Measurements from ENCODE around the gene WDR72. TPM values are rescaled to one million over a fixed set of nuclear protein-coding genes. Genes with fewer than 3 reads are reported as not detected.
"Not testable (repeated sequence)": the region's sequence is repeated elsewhere in the genome, so short reads cannot be mapped to it uniquely, and the experiment has no call there.

The WDR72 gene
- not detected in 2 replicates for total RNA-seq

DNA sequence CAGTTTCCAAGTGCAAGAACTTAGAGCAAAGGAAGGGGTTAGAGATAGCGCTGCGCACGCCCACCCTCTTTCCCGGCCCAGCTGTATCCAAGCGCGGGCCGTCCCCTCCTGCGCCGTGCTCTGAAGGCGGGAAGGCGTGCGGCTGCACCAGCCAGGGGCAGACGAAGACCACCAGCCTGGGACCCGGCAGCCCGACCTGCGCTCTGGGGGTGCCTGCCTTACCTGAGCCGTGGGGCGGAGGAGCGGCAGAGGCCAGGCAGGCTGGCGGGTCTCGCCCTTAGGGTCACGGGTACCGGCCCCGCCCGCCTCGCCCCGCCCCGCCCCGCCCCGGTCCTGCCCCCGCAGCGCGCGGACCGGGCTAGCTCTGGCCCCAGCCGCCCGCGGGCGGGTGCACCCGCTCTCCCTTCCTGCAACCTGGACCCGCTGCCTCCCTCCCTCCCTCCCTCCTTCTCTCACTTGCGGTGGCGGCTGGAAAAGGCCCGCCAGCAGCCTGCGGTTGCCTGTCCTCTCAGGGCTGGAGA, at the start of gene WDR72:
TSS of gene WDR72 (minus strand) at position 253 of the 521 bp plus-strand sequence. CDS start 26,514 bp downstream, outside the sequence.
- intact Hi-C loops (cut with micrococcal nuclease): no loop called here
- Mint-ChIP-seq H3K9me3 (no peaks in the 10 kb centered on the region), H3K36me3 (ENCODE audit: low read depth) (no peaks in the 10 kb centered on the region), H3K27me3 (ENCODE audit: insufficient read depth) (peaks cover 19% of the 10 kb centered on the region), H3K4me3 (no peak within 1 kb of the TSS), H3K27ac (no peak within 1 kb of the TSS), H3K4me1 (ENCODE audit: low read depth) (no peaks in the 10 kb centered on the region)
- no peak for DNase-seq (ENCODE audit: low spot score)

DNA sequence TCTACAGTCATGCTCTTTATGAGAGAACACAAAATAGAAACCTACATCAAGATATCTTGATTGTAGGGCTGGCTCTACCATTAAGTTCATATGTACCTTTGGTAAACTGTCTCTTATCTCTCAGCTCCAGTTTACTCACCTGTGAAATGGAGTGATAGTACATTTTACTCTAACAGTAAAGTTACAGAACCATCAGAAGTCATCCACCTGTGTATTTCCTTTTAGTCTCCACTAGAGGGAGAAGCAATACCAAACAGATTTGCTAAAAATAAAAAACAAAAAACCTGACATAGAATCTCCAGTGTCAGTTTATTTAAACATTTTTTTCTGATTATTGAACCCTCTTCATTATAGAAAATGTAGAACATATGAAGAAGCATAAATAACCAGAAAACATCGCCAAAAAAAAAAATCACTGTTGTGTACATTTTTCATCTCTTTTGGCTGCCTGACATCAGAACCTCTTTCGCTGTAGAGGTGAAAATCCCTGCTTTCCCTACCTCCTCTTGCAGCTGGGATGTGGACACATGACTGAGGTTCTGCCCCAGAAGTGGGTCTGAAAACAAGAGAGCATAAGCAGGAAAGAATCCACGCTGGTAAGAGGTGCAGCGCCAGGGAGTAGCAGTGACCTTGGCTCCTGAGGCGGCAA, 48.7 kb upstream of the WDR72 start:
- DNase-seq (ENCODE audit: low spot score): no peak
- Mint-ChIP-seq H3K4me3 (no peak overlapping the region), H3K27ac (no peak overlapping the region), H3K9me3 (no peaks in the 10 kb centered on the region), H3K36me3 (ENCODE audit: low read depth) (no peaks in the 10 kb centered on the region), H3K27me3 (ENCODE audit: insufficient read depth) (peaks cover 2% of the 10 kb centered on the region), H3K4me1 (ENCODE audit: low read depth) (no peaks in the 10 kb centered on the region)
- intact Hi-C loops (cut with micrococcal nuclease): no loop called here

DNA sequence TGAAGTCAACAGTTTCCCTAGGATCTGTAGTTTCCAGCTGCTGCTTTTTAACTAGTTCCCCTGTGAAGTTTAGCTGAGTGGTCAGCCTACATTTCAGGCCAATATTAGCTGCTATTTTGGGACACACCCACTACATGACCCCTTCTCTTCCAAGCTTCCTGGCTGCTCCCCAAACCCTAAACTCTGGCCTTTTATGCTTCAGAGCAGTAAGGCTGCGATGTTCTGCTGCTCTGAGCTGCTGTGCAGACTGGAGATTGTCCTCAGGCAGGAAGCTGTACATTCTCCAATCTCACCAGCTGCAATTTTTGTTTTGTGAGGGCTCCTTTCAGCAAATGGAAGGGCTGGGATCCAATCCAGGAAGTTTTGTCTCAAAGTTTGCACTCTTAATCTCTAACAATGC, 48.0 kb upstream of the WDR72 start:
- Mint-ChIP-seq H3K4me3 (no peak overlapping the region), H3K4me1 (ENCODE audit: low read depth) (no peaks in the 10 kb centered on the region), H3K27me3 (ENCODE audit: insufficient read depth) (peaks cover 2% of the 10 kb centered on the region), H3K27ac (no peak overlapping the region), H3K36me3 (ENCODE audit: low read depth) (no peaks in the 10 kb centered on the region), H3K9me3 (no peaks in the 10 kb centered on the region)
- no peak for DNase-seq (ENCODE audit: low spot score)
- intact Hi-C loops (cut with micrococcal nuclease): no loop called here

- Mint-ChIP-seq H3K4me3 (no peak overlapping the region), H3K9me3 (no peaks in the 10 kb centered on the region), H3K27ac (no peak overlapping the region), H3K36me3 (ENCODE audit: low read depth) (no peaks in the 10 kb centered on the region), H3K4me1 (ENCODE audit: low read depth) (no peaks in the 10 kb centered on the region), H3K27me3 (ENCODE audit: insufficient read depth) (peaks cover 2% of the 10 kb centered on the region)
- no peak for DNase-seq (ENCODE audit: low spot score)
- intact Hi-C loops (cut with micrococcal nuclease): no loop called here
Observed at GRCh38 chr15:53802672-53803071, 43.2 kb upstream of the WDR72 start.

GRCh38 chr15:53791581-53791980, 32.1 kb upstream of the WDR72 start:
- Mint-ChIP-seq H3K27ac (no peak overlapping the region), H3K9me3 (no peaks in the 10 kb centered on the region)
- intact Hi-C loops (cut with micrococcal nuclease): no loop called here

GRCh38 chr15:53789654-53790375, 30.4 kb upstream of the WDR72 start:
- H3K4me1 Mint-ChIP-seq (ENCODE audit: low read depth): no peaks in the 10 kb centered on the region
- H3K27ac Mint-ChIP-seq: no peak overlapping the region
- no peaks in the 10 kb centered on the region for H3K9me3 Mint-ChIP-seq

More at GRCh38 chr15:53791581-53791980, 32.1 kb upstream of the WDR72 start:
- DNase-seq (ENCODE audit: low spot score): no peak
- Mint-ChIP-seq H3K36me3 (ENCODE audit: low read depth) (no peaks in the 10 kb centered on the region), H3K4me1 (ENCODE audit: low read depth) (no peaks in the 10 kb centered on the region), H3K4me3 (no peak overlapping the region), H3K27me3 (ENCODE audit: insufficient read depth) (no peaks in the 10 kb centered on the region)

GRCh38 chr15:53786401-53786800, 26.9 kb upstream of the WDR72 start:
- peaks cover 7% of the 10 kb centered on the region for H3K9me3 Mint-ChIP-seq
- no peak for DNase-seq (ENCODE audit: low spot score)
- H3K27me3 Mint-ChIP-seq (ENCODE audit: insufficient read depth): no peaks in the 10 kb centered on the region
- H3K27ac Mint-ChIP-seq: no peak overlapping the region
- intact Hi-C loops (cut with micrococcal nuclease): no loop called here
- H3K4me3 Mint-ChIP-seq: no peak overlapping the region
- H3K4me1 Mint-ChIP-seq (ENCODE audit: low read depth): no peaks in the 10 kb centered on the region
- no peaks in the 10 kb centered on the region for H3K36me3 Mint-ChIP-seq (ENCODE audit: low read depth)

More at GRCh38 chr15:53789654-53790375, 30.4 kb upstream of the WDR72 start:
- DNase-seq (ENCODE audit: low spot score): no peak
- no peaks in the 10 kb centered on the region for H3K27me3 Mint-ChIP-seq (ENCODE audit: insufficient read depth)
- intact Hi-C loops (cut with micrococcal nuclease): no loop called here
- no peaks in the 10 kb centered on the region for H3K36me3 Mint-ChIP-seq (ENCODE audit: low read depth)
- H3K4me3 Mint-ChIP-seq: no peak overlapping the region

DNA sequence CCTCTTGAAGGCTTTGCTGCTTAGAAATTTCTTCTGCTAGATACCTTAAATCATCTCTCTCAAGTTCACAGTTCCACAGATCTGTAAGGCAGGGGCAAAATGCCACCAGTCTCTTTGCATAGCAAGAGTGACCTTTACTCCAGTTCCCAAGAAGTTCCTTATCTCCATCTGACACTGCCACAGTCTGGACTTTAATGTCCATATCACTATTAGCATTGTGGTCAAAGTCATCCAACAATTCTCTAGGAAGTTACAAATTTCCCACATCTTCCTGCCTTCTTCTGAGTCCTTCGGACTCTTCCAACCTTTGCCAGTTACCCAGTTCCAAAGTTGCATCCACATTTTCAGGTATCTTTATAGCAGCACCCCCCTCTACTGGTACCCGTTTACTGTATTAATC, 25.8 kb upstream of the WDR72 start:
- H3K27ac Mint-ChIP-seq; H3K4me3 Mint-ChIP-seq; H3K36me3 Mint-ChIP-seq (ENCODE audit: low read depth); H3K4me1 Mint-ChIP-seq (ENCODE audit: low read depth); DNase-seq (ENCODE audit: low spot score); intact Hi-C loops (cut with micrococcal nuclease); H3K27me3 Mint-ChIP-seq (ENCODE audit: insufficient read depth): not testable (repeated sequence)
- peaks cover 14% of the 10 kb centered on the region for H3K9me3 Mint-ChIP-seq

DNA sequence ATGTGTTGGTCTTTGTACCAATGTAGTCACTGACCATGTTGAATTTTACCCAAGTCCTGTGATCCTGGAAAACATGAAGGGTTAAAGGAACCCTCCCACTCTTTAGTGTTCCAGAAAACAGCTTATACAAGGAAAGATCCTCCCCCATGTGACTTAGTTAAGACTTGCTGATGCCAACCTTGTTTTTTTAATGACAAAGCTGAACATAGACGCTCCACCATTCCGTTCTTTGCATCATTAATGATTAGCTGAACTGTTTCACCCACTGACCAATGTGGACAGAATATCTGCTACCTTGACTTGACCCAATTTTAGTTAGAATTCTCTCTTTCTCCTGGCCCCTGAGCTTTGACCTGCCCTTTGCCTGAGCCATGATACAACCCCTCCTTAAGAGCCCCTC, 3.5 kb upstream of the WDR72 start:
- no peaks in the 10 kb centered on the region for H3K36me3 Mint-ChIP-seq (ENCODE audit: low read depth)
- peaks cover 15% of the 10 kb centered on the region for H3K27me3 Mint-ChIP-seq (ENCODE audit: insufficient read depth)
- intact Hi-C loops (cut with micrococcal nuclease): no loop called here
- DNase-seq (ENCODE audit: low spot score): no peak
- no peak overlapping the region for H3K27ac Mint-ChIP-seq
- no peaks in the 10 kb centered on the region for H3K4me1 Mint-ChIP-seq (ENCODE audit: low read depth)
- no peak overlapping the region for H3K4me3 Mint-ChIP-seq
- no peaks in the 10 kb centered on the region for H3K9me3 Mint-ChIP-seq

GRCh38 chr15:53758412-53758811, 1.1 kb downstream of the WDR72 start:
- no peak overlapping the region for H3K4me3 Mint-ChIP-seq
- H3K27ac Mint-ChIP-seq: no peak overlapping the region
- no peak for DNase-seq (ENCODE audit: low spot score)
- H3K27me3 Mint-ChIP-seq (ENCODE audit: insufficient read depth): peaks cover 19% of the 10 kb centered on the region
- no peaks in the 10 kb centered on the region for H3K36me3 Mint-ChIP-seq (ENCODE audit: low read depth)
- intact Hi-C loops (cut with micrococcal nuclease): no loop called here
- H3K9me3 Mint-ChIP-seq: no peaks in the 10 kb centered on the region
- H3K4me1 Mint-ChIP-seq (ENCODE audit: low read depth): no peaks in the 10 kb centered on the region

GRCh38 chr15:53757906-53758305, 1.6 kb downstream of the WDR72 start:
- H3K36me3 Mint-ChIP-seq (ENCODE audit: low read depth): no peaks in the 10 kb centered on the region
- no peak for DNase-seq (ENCODE audit: low spot score)
- peaks cover 19% of the 10 kb centered on the region for H3K27me3 Mint-ChIP-seq (ENCODE audit: insufficient read depth)
- intact Hi-C loops (cut with micrococcal nuclease): no loop called here
- no peak overlapping the region for H3K27ac Mint-ChIP-seq
- H3K4me3 Mint-ChIP-seq: no peak overlapping the region
- no peaks in the 10 kb centered on the region for H3K4me1 Mint-ChIP-seq (ENCODE audit: low read depth)
- no peaks in the 10 kb centered on the region for H3K9me3 Mint-ChIP-seq

DNA sequence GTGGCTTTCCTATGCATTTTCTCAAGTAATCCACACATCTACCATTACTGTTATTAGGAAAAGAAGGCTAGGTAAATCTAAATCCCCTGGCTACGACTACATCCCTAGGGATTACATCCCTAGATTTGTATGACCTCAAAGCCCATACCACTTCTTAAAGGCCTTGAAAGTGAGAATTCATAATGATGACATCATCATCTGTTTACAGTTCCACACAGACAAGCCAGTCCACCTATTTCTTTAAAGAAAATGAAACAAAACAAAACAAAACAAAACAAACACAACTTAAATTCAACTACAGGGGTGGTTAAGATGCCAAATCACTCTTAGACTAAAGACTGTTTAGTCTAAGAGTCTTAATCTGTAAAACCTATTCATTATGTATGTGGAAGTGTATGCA, 5.7 kb downstream of the WDR72 start:
- Mint-ChIP-seq H3K4me1 (ENCODE audit: low read depth) (no peaks in the 10 kb centered on the region), H3K4me3 (no peak overlapping the region), H3K36me3 (ENCODE audit: low read depth) (no peaks in the 10 kb centered on the region), H3K9me3 (no peaks in the 10 kb centered on the region), H3K27ac (no peak overlapping the region), H3K27me3 (ENCODE audit: insufficient read depth) (peaks cover 8% of the 10 kb centered on the region)
- no peak for DNase-seq (ENCODE audit: low spot score)
- intact Hi-C loops (cut with micrococcal nuclease): no loop called here

DNA sequence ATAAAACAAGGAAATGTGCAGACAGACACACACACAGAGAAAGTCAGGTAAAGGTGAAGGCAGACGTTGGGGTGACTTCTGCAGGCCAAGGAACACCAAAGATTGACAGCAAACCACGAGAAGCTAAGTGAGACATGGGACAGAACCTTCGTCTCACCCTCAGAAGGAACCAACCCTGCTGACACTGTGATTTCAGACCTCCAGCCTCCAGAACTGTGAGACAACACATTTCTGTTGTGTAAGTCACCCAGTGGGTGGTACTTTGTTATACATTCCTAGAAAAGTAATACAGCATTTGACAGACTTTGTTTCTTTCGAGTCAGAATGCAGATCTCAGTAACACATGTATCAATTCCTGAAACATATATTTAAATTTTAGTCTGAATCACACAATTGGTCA, 7.1 kb downstream of the WDR72 start:
- Mint-ChIP-seq H3K27ac (no peak overlapping the region), H3K4me1 (ENCODE audit: low read depth) (no peaks in the 10 kb centered on the region), H3K9me3 (no peaks in the 10 kb centered on the region), H3K36me3 (ENCODE audit: low read depth) (no peaks in the 10 kb centered on the region), H3K27me3 (ENCODE audit: insufficient read depth) (no peaks in the 10 kb centered on the region), H3K4me3 (no peak overlapping the region)
- DNase-seq (ENCODE audit: low spot score): no peak
- intact Hi-C loops (cut with micrococcal nuclease): no loop called here
